ENCODE results near the gene TRIM8. TPM values are rescaled to one million over a fixed set of nuclear protein-coding genes. Genes with fewer than 3 reads are reported as not detected.

TRIM8 gene
- total RNA-seq, 2 experiments from 2014 or later, result 80.9 to 81.6 TPM

DNA sequence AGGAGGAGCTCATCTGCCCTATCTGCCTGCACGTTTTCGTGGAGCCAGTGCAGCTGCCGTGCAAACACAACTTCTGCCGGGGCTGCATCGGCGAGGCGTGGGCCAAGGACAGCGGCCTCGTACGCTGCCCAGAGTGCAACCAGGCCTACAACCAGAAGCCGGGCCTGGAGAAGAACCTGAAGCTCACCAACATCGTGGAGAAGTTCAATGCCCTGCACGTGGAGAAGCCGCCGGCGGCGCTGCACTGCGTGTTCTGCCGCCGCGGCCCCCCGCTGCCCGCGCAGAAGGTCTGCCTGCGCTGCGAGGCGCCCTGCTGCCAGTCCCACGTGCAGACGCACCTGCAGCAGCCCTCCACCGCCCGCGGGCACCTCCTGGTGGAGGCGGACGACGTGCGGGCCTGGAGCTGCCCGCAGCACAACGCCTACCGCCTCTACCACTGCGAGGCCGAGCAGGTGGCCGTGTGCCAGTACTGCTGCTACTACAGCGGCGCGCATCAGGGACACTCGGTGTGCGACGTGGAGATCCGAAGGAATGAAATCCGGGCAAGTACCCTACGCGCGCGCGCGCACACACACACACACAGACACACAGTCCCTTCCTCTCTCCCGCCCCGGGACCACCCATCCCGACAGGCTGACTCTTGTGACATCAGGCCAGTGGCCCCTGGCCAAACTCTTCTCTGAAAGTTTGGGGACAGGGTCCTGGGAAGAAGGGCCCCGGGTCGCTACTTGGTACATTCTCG, 538 bp downstream of the TRIM8 start:
- no peaks in the 10 kb centered on the region for H3K9me3 ChIP-seq (ENCODE audit: control insufficient read depth in 1 of 2, insufficient read depth in 1 of 2, low read length in 2 of 2)
- no peaks in the 10 kb centered on the region for H3K36me3 ChIP-seq (ENCODE audit: insufficient read depth, low read length)
- peaks cover 55% of the 10 kb centered on the region for H3K4me1 ChIP-seq (ENCODE audit: insufficient read depth, low read length)
- TF ChIP-seq, protein P1, sequence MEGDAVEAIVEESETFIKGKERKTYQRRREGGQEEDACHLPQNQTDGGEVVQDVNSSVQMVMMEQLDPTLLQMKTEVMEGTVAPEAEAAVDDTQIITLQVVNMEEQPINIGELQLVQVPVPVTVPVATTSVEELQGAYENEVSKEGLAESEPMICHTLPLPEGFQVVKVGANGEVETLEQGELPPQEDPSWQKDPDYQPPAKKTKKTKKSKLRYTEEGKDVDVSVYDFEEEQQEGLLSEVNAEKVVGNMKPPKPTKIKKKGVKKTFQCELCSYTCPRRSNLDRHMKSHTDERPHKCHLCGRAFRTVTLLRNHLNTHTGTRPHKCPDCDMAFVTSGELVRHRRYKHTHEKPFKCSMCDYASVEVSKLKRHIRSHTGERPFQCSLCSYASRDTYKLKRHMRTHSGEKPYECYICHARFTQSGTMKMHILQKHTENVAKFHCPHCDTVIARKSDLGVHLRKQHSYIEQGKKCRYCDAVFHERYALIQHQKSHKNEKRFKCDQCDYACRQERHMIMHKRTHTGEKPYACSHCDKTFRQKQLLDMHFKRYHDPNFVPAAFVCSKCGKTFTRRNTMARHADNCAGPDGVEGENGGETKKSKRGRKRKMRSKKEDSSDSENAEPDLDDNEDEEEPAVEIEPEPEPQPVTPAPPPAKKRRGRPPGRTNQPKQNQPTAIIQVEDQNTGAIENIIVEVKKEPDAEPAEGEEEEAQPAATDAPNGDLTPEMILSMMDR (IDR thresholded peaks at IDR 0.05), result peak; percentile 80
- H3K9me3 Mint-ChIP-seq, result no peaks in the 10 kb centered on the region
- peak overlapping the region; percentile 96 for H3K4me3 ChIP-seq (ENCODE audit: low read length)
- H3K4me1 Mint-ChIP-seq (ENCODE audit: low read depth), result peaks cover 58% of the 10 kb centered on the region
- peak overlapping the region; percentile 97 for H3K4me3 Mint-ChIP-seq
- H3K27ac ChIP-seq (ENCODE audit: low read depth in 1 of 2, low read length in 2 of 2), result peak overlapping the region; percentile 83 to 93
- H3K36me3 Mint-ChIP-seq (ENCODE audit: low read depth), result peaks cover 41% of the 10 kb centered on the region
- ChIA-PET POLR2A (interaction anchor here (0.6 to 7.0 kb wide), 33 partner anchors 9 to 827 kb away, joined by 3 to 134 read pairs (median 5); partner anchors contain the start of genes ACTR1A, ARL3, BORCS7 and CNNM2), CTCF (interaction anchor here (0.5 to 3.7 kb wide), 18 partner anchors 13 to 715 kb away, joined by 3 to 30 read pairs (median 4); partner anchors contain the start of genes ARL3 and SFXN2)
- H3K27me3 Mint-ChIP-seq, result no peaks in the 10 kb centered on the region
- intact Hi-C loops (cut with DNase I, micrococcal nuclease), result loop anchor here (2.0 to 10.0 kb wide), 4 partner anchors 30 to 250 kb away; partner anchors contain the start of genes ACTR1A (in 2 of the 2), SUFU (in 2 of the 2), ARL3 (in 1 of the 2) and NFKB2 (in 1 of the 2)
- ATAC-seq (ENCODE audit: poor library complexity), result peak; percentile 34
- H3K27ac Mint-ChIP-seq, result peak overlapping the region; percentile 97
- DNase-seq, result peak; percentile 70 to 94 (median 80)
- H3K27me3 ChIP-seq (ENCODE audit: control insufficient read depth in 1 of 2, insufficient read depth in 2 of 2, low read length in 2 of 2), result no peaks in the 10 kb centered on the region

DNA sequence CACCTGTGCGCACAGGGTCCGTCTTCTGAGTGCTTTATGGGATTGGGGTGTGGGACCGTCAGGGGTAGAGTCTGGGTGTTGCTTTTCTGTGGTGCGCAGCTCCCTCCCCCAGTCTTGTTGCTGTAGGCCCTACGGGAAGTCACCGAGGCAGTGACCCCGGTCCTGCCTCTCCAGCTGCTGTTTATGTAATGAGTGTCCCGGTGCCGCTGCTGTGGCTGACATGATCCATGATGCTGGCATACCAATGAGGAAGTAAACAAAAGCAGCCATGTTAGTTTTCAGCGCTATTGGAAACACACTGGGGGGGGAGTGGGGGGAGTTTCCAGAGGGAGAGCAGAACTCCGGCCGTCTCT, 1.1 kb downstream of the TRIM8 start:
- intact Hi-C loops (cut with DNase I, micrococcal nuclease), result loop anchor here (2.0 to 10.0 kb wide), 4 partner anchors 29 to 251 kb away; partner anchors contain the start of genes ACTR1A (in 2 of the 2), SUFU (in 2 of the 2), ARL3 (in 1 of the 2) and NFKB2 (in 1 of the 2)
- CTCF ChIA-PET, result interaction anchor here (0.6 to 3.7 kb wide), 16 partner anchors 16 to 715 kb away, joined by 3 to 30 read pairs (median 4); partner anchors contain the start of genes ARL3 and SFXN2
- Histone ChIP-seq H3K36me3 (ENCODE audit: insufficient read depth, low read length) (no peaks in the 10 kb centered on the region), H3K4me3 (ENCODE audit: low read length) (peak overlapping the region; percentile 96), H3K27ac (ENCODE audit: low read depth in 1 of 2, low read length in 2 of 2) (peak overlapping the region; percentile 83 to 93), H3K9me3 (ENCODE audit: control insufficient read depth in 1 of 2, insufficient read depth in 1 of 2, low read length in 2 of 2) (no peaks in the 10 kb centered on the region), H3K4me1 (ENCODE audit: insufficient read depth, low read length) (peaks cover 60% of the 10 kb centered on the region), H3K27me3 (ENCODE audit: control insufficient read depth in 1 of 2, insufficient read depth in 2 of 2, low read length in 2 of 2) (no peaks in the 10 kb centered on the region)
- DNase-seq (peak in 13 of 14 experiments; percentile 22 to 80 (median 48)), ATAC-seq (ENCODE audit: poor library complexity) (no peak)
- TF ChIP-seq, protein P1 (IDR thresholded peaks at IDR 0.05), result no peak
- Mint-ChIP-seq H3K4me3 (peak overlapping the region; percentile 97), H3K36me3 (ENCODE audit: low read depth) (peaks cover 41% of the 10 kb centered on the region), H3K4me1 (ENCODE audit: low read depth) (peaks cover 61% of the 10 kb centered on the region), H3K9me3 (no peaks in the 10 kb centered on the region), H3K27ac (peak overlapping the region; percentile 97), H3K27me3 (no peaks in the 10 kb centered on the region)
- POLR2A ChIA-PET, result interaction anchor here (0.6 to 7.0 kb wide), 26 partner anchors 9 to 827 kb away, joined by 3 to 134 read pairs (median 6); partner anchors contain the start of genes ACTR1A, ARL3, CNNM2 and FBXL15

All from CD4-positive, alpha-beta T cell (primary cell).